Endodermal cell (in vitro differentiated cells): ENCODE measurements around the gene COL15A1. TPM values are rescaled to one million over a fixed set of nuclear protein-coding genes. Genes with fewer than 3 reads are reported as not detected.
A peak's percentile ranks its signal among the peaks of the same experiment; 100 is the strongest.

ENCODE experiments used
- DNase-seq: peaks from one replicate; pipeline ENCODE4 v3.0.0-alpha.2; 2017
- H3K27ac ChIP-seq: 2 replicates; pipeline ENCODE4 v1.5.1; 2013; ENCODE audit warnings: mild to moderate bottlenecking, low read depth, low read length, moderate library complexity
- H3K27me3 ChIP-seq: 2 replicates; pipeline ENCODE4 v1.6.1; 2013; ENCODE audit warnings: mild to moderate bottlenecking, low read length, moderate library complexity; ENCODE audit not compliant: insufficient read depth, control insufficient read depth, poor library complexity, severe bottlenecking
- H3K36me3 ChIP-seq: 2 replicates; pipeline ENCODE4 v1.7.0; 2013; ENCODE audit warnings: mild to moderate bottlenecking, low read length, moderate library complexity; ENCODE audit not compliant: control insufficient read depth, insufficient read depth
- H3K4me1 ChIP-seq: one replicate; pipeline ENCODE4 v1.7.0; 2013; ENCODE audit warnings: low read length; ENCODE audit not compliant: control insufficient read depth, insufficient read depth
- H3K4me3 ChIP-seq: 2 replicates; pipeline ENCODE4 v1.5.1; 2013; ENCODE audit warnings: mild to moderate bottlenecking, low read length, moderate library complexity
- H3K9ac ChIP-seq: 2 replicates; pipeline ENCODE4 v1.6.1; 2013; ENCODE audit warnings: mild to moderate bottlenecking, low read length, moderate library complexity; ENCODE audit not compliant: poor library complexity, severe bottlenecking; ENCODE audit errors: extremely low read depth
- H3K9me3 ChIP-seq: 2 replicates; pipeline ENCODE4 v1.6.1; 2013; ENCODE audit warnings: mild to moderate bottlenecking, low read length, moderate library complexity; ENCODE audit not compliant: control insufficient read depth
- H3K27ac Mint-ChIP-seq: 2 replicates; pipeline ENCODE4 v1.8.0; 2020; ENCODE audit warnings: mixed read lengths
- H3K27me3 Mint-ChIP-seq: 2 replicates; pipeline ENCODE4 v1.8.0; 2021; ENCODE audit warnings: mild to moderate bottlenecking, mixed read lengths; ENCODE audit not compliant: insufficient read depth
- H3K36me3 Mint-ChIP-seq: 2 replicates; pipeline ENCODE4 v1.8.0; 2020; ENCODE audit warnings: low read depth, mixed read lengths
- H3K4me1 Mint-ChIP-seq: 2 replicates; pipeline ENCODE4 v1.8.0; 2020; ENCODE audit warnings: mixed read lengths
- H3K4me3 Mint-ChIP-seq: 2 replicates; pipeline ENCODE4 v1.8.0; 2020; ENCODE audit warnings: mild to moderate bottlenecking, moderate library complexity, mixed read lengths
- H3K9me3 Mint-ChIP-seq: 2 replicates; pipeline ENCODE4 v1.8.0; 2020; ENCODE audit warnings: mild to moderate bottlenecking, mixed read lengths
- CTCF ChIP-seq: fragments of 200-600 bp; sonication (generic); conservative IDR thresholded peaks from 2 replicates; pipeline ENCODE4 v1.5.0; 2021; ENCODE audit warnings: antibody characterized with exemption, mild to moderate bottlenecking
- WGBS, 2 experiments: methylation state at CpG; one replicate each; pipeline versions ENCODE4 v1.1.5 to v1.1.7; 2013; ENCODE audit warnings: missing lambda C conversion rate in 2 of 2, mixed read lengths in 1 of 2; ENCODE audit not compliant: insufficient coverage in 1 of 2, insufficient read length in 1 of 2; 5-methylcytosine and 5-hydroxymethylcytosine counted together
- total RNA-seq, 2 donors: library from RNA; stranded (reverse); fragmentation: NEBNext Ultra II Directional in 1 of 2; extraction: Animal tissue kit (Norgen Biotek cat#: 25700) in 1 of 2; gene quantifications; 2 replicates in 1 of 2; 3 replicates in 1 of 2; pipeline ENCODE4 v1.2.1, GENCODE V29; 2021

The COL15A1 gene
- total RNA-seq, 2 donors from 2014 or later = 0.27 TPM; not detected in 1

DNA sequence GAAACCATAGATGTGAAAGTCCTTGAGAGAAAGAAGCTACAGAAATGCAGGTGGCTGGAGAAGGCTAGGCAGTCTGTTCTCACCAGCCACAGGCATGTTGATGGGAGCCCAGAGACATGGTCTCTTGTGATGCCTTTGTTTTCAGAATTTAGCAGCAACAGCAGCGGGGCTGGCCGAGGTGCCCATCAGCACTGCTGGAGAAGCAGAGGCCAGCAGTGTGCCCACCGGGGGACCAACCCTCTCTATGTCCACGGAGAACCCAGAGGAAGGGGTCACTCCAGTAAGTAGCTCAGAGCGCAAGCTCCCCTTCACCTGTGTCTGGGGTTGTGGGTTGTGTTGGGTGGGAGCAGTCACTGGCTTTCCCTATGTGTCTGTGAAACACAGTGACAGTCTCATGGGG is 59.6 kb downstream of the COL15A1 start:
- WGBS, 2 experiments = 93% methylated on average over 5 of the region's 5 CpGs; no CpG with 5 or more reads in 1 of the 2 experiments
- peak; percentile 28 for DNase-seq

GRCh38 chr9:99004115-99004514 is 60.4 kb downstream of the COL15A1 start:
- Mint-ChIP-seq H3K27me3 (peaks cover 3% of the 10 kb centered on the region), H3K36me3 (no peaks in the 10 kb centered on the region), H3K27ac (no peak overlapping the region), H3K9me3 (peaks cover 18% of the 10 kb centered on the region), H3K4me1 (peaks cover 17% of the 10 kb centered on the region), H3K4me3 (no peak overlapping the region)
- no peak overlapping the region for H3K27ac ChIP-seq
- H3K4me1 ChIP-seq = peaks cover 12% of the 10 kb centered on the region
- H3K27me3 ChIP-seq = no peaks in the 10 kb centered on the region
- H3K4me3 ChIP-seq = no peak overlapping the region
- no peak for DNase-seq
- 97 to 100% methylated on average over 4 to 5 of the region's 5 CpGs for WGBS, 2 experiments
- no peaks in the 10 kb centered on the region for H3K36me3 ChIP-seq
- H3K9me3 ChIP-seq = peaks cover 20% of the 10 kb centered on the region
- no peak overlapping the region for H3K9ac ChIP-seq
- TF ChIP-seq CTCF = no peak

More for the DNA sequence above, 59.6 kb downstream of the COL15A1 start:
- TF ChIP-seq CTCF = no peak
- Mint-ChIP-seq H3K36me3 (no peaks in the 10 kb centered on the region), H3K4me1 (peaks cover 20% of the 10 kb centered on the region), H3K27me3 (peaks cover 3% of the 10 kb centered on the region), H3K9me3 (peaks cover 13% of the 10 kb centered on the region), H3K4me3 (no peak overlapping the region), H3K27ac (no peak overlapping the region)
- Histone ChIP-seq H3K9ac (no peak overlapping the region), H3K27me3 (no peaks in the 10 kb centered on the region), H3K4me3 (no peak overlapping the region), H3K27ac (no peak overlapping the region), H3K36me3 (no peaks in the 10 kb centered on the region), H3K4me1 (peaks cover 12% of the 10 kb centered on the region), H3K9me3 (peaks cover 12% of the 10 kb centered on the region)

- Mint-ChIP-seq H3K4me3 (no peak overlapping the region), H3K36me3 (no peaks in the 10 kb centered on the region), H3K4me1 (peaks cover 17% of the 10 kb centered on the region), H3K27me3 (peaks cover 3% of the 10 kb centered on the region), H3K27ac (no peak overlapping the region), H3K9me3 (peaks cover 26% of the 10 kb centered on the region)
- WGBS, 2 experiments = 92 to 100% methylated on average over 6 to 16 of the region's 16 CpGs
- Histone ChIP-seq H3K27me3 (no peaks in the 10 kb centered on the region), H3K36me3 (no peaks in the 10 kb centered on the region), H3K27ac (no peak overlapping the region), H3K4me3 (no peak overlapping the region), H3K9me3 (peaks cover 28% of the 10 kb centered on the region), H3K4me1 (peaks cover 12% of the 10 kb centered on the region), H3K9ac (no peak overlapping the region)
- TF ChIP-seq CTCF = no peak
- DNase-seq = peak; percentile 32
These were observed 61.2 kb downstream of the COL15A1 start for GRCh38 chr9:99004717-99005460.
